Stomach (tissue), 4 donors: ENCODE data around the gene WBP2.

Source experiments
- CTCF ChIP-seq, 7 experiments: fragments of 450-650 bp in 4 of 7; fragments of 200-600 bp in 3 of 7; sonication (generic) in 3 of 7; IDR thresholded peaks; one replicate each; pipeline ENCODE4 v1.5.1; 2016 to 2019; ENCODE audit warnings: antibody characterized with exemption in 7 of 7, control low read depth in 2 of 7, mild to moderate bottlenecking in 1 of 7
- POLR2A ChIP-seq, 4 donors: fragments of 450-650 bp; IDR thresholded peaks; one replicate each; pipeline ENCODE4 v1.6.1; 2016; ENCODE audit warnings: antibody characterized with exemption in 4 of 4, control low read depth in 2 of 4, mild to moderate bottlenecking in 1 of 4, moderate library complexity in 1 of 4
- POLR2AphosphoS5 ChIP-seq, 3 donors: sonication (generic); formaldehyde crosslinking; IDR thresholded peaks; one replicate each; pipeline ENCODE4 v1.6.1; 2016; ENCODE audit warnings: antibody characterized with exemption in 3 of 3

- TF ChIP-seq CTCF (IDR thresholded peaks at IDR 0.05) = no peak
- no peak for TF ChIP-seq POLR2AphosphoS5 (IDR thresholded peaks at IDR 0.05)
- TF ChIP-seq POLR2A (IDR thresholded peaks at IDR 0.05) = no peak
These were observed 55.7 kb downstream of the WBP2 start for GRCh38 chr17:75799402-75799801.
